Astrocyte (in vitro differentiated cells and primary cell): ENCODE data around the gene KCND2. TPM values are rescaled to one million over a fixed set of nuclear protein-coding genes. Genes with fewer than 3 reads are reported as not detected.

Experiments used
- DNase-seq: peaks from one replicate; pipeline ENCODE4 v3.0.0-alpha.2; 2010; ENCODE audit warnings: low read depth
- FAIRE-seq: peaks from 2 replicates; lab custom pipeline; 2011; peaks lifted over from hg19 to GRCh38; lab: Jason Lieb, UNC
- H2AFZ ChIP-seq: 2 replicates; pipeline ENCODE4 v1.6.0; 2012; ENCODE audit warnings: low read depth, low read length, inconsistent platforms
- H3K27ac ChIP-seq: 2 replicates; pipeline ENCODE4 v1.5.1; 2011; ENCODE audit warnings: low read depth, low read length, inconsistent platforms
- H3K27me3 ChIP-seq: 2 replicates; pipeline ENCODE4 v1.6.0; 2011; ENCODE audit warnings: low read length, inconsistent platforms; ENCODE audit not compliant: insufficient read depth
- H3K36me3 ChIP-seq: 2 replicates; pipeline ENCODE4 v1.5.1; 2011; ENCODE audit warnings: low read length, inconsistent platforms; ENCODE audit not compliant: insufficient read depth
- H3K4me1 ChIP-seq: 2 replicates; pipeline ENCODE4 v1.5.1; 2011; ENCODE audit warnings: low read length, inconsistent platforms; ENCODE audit not compliant: insufficient read depth
- H3K4me2 ChIP-seq: 2 replicates; pipeline ENCODE4 v1.6.0; 2012; ENCODE audit warnings: low read length, inconsistent platforms
- H3K4me3 ChIP-seq: 2 replicates; pipeline ENCODE4 v1.5.1; 2011; ENCODE audit warnings: low read depth, mild to moderate bottlenecking, low read length, inconsistent platforms; ENCODE audit not compliant: insufficient read depth
- H3K79me2 ChIP-seq: 2 replicates; pipeline ENCODE4 v1.6.0; 2012; ENCODE audit warnings: mild to moderate bottlenecking, low read length, inconsistent platforms; ENCODE audit not compliant: insufficient read depth
- H3K9ac ChIP-seq: 2 replicates; pipeline ENCODE4 v1.6.0; 2012; ENCODE audit warnings: mild to moderate bottlenecking, low read length, inconsistent platforms
- H3K9me3 ChIP-seq: 2 replicates; pipeline ENCODE4 v1.5.1; 2012; ENCODE audit warnings: low read depth, mild to moderate bottlenecking, low read length, inconsistent platforms; ENCODE audit not compliant: insufficient read depth
- H4K20me1 ChIP-seq: 2 replicates; pipeline ENCODE4 v1.6.0; 2012; ENCODE audit warnings: low read length, inconsistent platforms; ENCODE audit not compliant: insufficient read depth
- H3K27ac Mint-ChIP-seq: one replicate; pipeline ENCODE4 v1.8.0; 2021; ENCODE audit warnings: mild to moderate bottlenecking, mixed read lengths; ENCODE audit not compliant: unreplicated experiment
- H3K27me3 Mint-ChIP-seq: one replicate; pipeline ENCODE4 v1.8.0; 2021; ENCODE audit warnings: low read depth, mixed read lengths; ENCODE audit not compliant: unreplicated experiment
- H3K36me3 Mint-ChIP-seq: one replicate; pipeline ENCODE4 v1.8.0; 2021; ENCODE audit warnings: low read depth, mixed read lengths; ENCODE audit not compliant: unreplicated experiment
- H3K4me1 Mint-ChIP-seq: one replicate; pipeline ENCODE4 v1.8.0; 2021; ENCODE audit warnings: low read depth, mixed read lengths; ENCODE audit not compliant: unreplicated experiment
- H3K4me3 Mint-ChIP-seq: one replicate; pipeline ENCODE4 v1.8.0; 2021; ENCODE audit warnings: mild to moderate bottlenecking, moderate library complexity, mixed read lengths; ENCODE audit not compliant: unreplicated experiment
- H3K9me3 Mint-ChIP-seq: one replicate; pipeline ENCODE4 v1.8.0; 2021; ENCODE audit warnings: mild to moderate bottlenecking, mixed read lengths; ENCODE audit not compliant: unreplicated experiment
- EZH2 ChIP-seq: IDR thresholded peaks from 2 replicates; pipeline ENCODE4 v1.6.1; 2012; ENCODE audit warnings: mild to moderate bottlenecking, low read length, inconsistent platforms; ENCODE audit not compliant: insufficient read depth
- total RNA-seq: library from RNA; stranded (reverse); gene quantifications from 2 replicates; pipeline ENCODE4 v1.2.1, GENCODE V29; 2021
- TF ChIP-seq, protein P1 (sequence below): IDR thresholded peaks from 2 replicates; pipeline ENCODE4 v1.5.1; 2011; ENCODE audit warnings: low read depth, mild to moderate bottlenecking, inconsistent platforms, low read length, moderate library complexity; ENCODE audit not compliant: insufficient read depth

Gene KCND2
- total RNA-seq, 1 donor from 2014 or later: 0.30 TPM

DNA sequence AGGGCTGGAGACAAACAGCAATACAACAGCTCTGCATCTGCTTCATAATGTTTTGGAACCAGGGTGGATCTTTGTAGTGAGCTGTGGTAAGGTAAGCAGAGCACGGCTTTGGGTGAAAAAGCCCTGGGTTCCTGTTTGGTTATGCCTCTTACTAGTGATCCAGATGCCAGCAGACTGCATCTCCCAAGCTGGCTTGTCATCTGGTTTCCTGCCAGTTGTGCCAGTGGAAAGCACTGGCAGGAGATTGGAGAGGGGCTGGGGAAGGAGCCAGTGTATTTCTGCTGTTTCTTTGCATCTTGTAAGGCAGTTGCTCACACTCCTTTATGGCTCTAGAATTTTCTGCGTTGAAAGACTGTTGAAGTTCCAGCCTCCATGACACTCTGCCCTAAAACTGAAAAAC is 447.3 kb downstream of the KCND2 start:
- no peak overlapping the region for H3K27ac ChIP-seq
- no peaks in the 10 kb centered on the region for H3K27me3 ChIP-seq
- H3K4me3 ChIP-seq: no peak overlapping the region
- no peaks in the 10 kb centered on the region for H3K79me2 ChIP-seq
- H3K27ac Mint-ChIP-seq: no peak overlapping the region
- no peaks in the 10 kb centered on the region for H4K20me1 ChIP-seq
- TF ChIP-seq, protein P1, sequence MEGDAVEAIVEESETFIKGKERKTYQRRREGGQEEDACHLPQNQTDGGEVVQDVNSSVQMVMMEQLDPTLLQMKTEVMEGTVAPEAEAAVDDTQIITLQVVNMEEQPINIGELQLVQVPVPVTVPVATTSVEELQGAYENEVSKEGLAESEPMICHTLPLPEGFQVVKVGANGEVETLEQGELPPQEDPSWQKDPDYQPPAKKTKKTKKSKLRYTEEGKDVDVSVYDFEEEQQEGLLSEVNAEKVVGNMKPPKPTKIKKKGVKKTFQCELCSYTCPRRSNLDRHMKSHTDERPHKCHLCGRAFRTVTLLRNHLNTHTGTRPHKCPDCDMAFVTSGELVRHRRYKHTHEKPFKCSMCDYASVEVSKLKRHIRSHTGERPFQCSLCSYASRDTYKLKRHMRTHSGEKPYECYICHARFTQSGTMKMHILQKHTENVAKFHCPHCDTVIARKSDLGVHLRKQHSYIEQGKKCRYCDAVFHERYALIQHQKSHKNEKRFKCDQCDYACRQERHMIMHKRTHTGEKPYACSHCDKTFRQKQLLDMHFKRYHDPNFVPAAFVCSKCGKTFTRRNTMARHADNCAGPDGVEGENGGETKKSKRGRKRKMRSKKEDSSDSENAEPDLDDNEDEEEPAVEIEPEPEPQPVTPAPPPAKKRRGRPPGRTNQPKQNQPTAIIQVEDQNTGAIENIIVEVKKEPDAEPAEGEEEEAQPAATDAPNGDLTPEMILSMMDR: no peak
- no peak for TF ChIP-seq EZH2
- peaks cover 5% of the 10 kb centered on the region for H3K4me1 Mint-ChIP-seq
- no peak overlapping the region for H3K9ac ChIP-seq
- H3K36me3 ChIP-seq: no peaks in the 10 kb centered on the region
- H3K36me3 Mint-ChIP-seq: no peaks in the 10 kb centered on the region
- DNase-seq (no peak), FAIRE-seq (no peak)
- no peaks in the 10 kb centered on the region for H3K9me3 ChIP-seq
- H2AFZ ChIP-seq: no peak overlapping the region
- H3K4me3 Mint-ChIP-seq: no peak overlapping the region
- H3K9me3 Mint-ChIP-seq: no peaks in the 10 kb centered on the region
- H3K4me2 ChIP-seq: no peak overlapping the region
- no peaks in the 10 kb centered on the region for H3K27me3 Mint-ChIP-seq
- H3K4me1 ChIP-seq: no peaks in the 10 kb centered on the region

DNA sequence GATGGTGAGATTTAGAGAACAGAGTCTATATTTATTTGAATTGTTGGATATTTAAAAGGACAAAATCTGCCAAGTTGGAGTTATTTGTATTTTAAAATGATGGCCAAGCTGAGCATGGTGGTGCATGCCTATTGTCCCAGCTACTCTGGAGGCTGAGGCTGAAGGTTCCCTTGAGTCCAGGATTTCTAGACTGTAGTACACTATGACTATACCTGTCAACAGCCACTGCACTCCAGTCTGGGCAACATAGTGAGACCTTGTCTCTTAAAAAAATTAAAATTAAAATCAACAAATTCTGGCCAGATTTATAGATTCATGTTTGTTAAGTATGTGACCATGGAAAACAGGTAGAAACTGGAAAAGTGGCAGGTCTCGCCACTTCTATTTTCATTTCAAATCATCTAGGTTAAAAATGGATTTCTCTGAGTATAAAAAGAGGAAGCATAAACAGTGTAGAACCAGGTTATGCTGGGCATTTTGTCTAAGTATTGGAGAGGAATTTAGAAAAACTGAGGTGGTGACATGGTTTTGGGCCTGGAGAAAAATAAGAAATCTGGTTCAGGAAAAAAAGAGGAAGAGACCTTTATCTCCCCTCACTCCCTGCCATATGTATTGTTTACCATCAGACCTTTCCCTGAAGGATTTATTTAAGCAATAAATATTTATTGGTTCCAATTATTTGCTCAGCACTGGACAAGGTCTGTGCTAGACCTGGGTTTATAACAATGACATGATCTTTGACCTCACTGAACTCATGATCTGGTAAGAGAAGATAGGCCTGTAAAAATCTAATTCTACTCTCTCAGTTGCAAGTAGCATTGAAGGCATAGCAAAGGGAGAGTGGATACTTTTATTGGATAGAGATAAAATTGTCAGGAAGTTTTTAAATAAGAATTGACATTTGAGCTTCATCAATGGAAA is 450.8 kb downstream of the KCND2 start:
- no peaks in the 10 kb centered on the region for H3K9me3 Mint-ChIP-seq
- H3K79me2 ChIP-seq: no peaks in the 10 kb centered on the region
- TF ChIP-seq, protein P1: no peak
- TF ChIP-seq EZH2: no peak
- no peaks in the 10 kb centered on the region for H3K9me3 ChIP-seq
- no peaks in the 10 kb centered on the region for H3K27me3 ChIP-seq
- no peak overlapping the region for H3K4me2 ChIP-seq
- no peaks in the 10 kb centered on the region for H4K20me1 ChIP-seq
- DNase-seq (no peak), FAIRE-seq (no peak)
- peaks cover 6% of the 10 kb centered on the region for H3K4me1 Mint-ChIP-seq
- H3K4me1 ChIP-seq: no peaks in the 10 kb centered on the region
- H3K4me3 ChIP-seq: no peak overlapping the region
- H3K27me3 Mint-ChIP-seq: no peaks in the 10 kb centered on the region
- H3K36me3 Mint-ChIP-seq: no peaks in the 10 kb centered on the region
- no peak overlapping the region for H3K27ac ChIP-seq
- no peak overlapping the region for H3K4me3 Mint-ChIP-seq
- H3K36me3 ChIP-seq: no peaks in the 10 kb centered on the region
- no peak overlapping the region for H2AFZ ChIP-seq
- H3K27ac Mint-ChIP-seq: no peak overlapping the region
- no peak overlapping the region for H3K9ac ChIP-seq

DNA sequence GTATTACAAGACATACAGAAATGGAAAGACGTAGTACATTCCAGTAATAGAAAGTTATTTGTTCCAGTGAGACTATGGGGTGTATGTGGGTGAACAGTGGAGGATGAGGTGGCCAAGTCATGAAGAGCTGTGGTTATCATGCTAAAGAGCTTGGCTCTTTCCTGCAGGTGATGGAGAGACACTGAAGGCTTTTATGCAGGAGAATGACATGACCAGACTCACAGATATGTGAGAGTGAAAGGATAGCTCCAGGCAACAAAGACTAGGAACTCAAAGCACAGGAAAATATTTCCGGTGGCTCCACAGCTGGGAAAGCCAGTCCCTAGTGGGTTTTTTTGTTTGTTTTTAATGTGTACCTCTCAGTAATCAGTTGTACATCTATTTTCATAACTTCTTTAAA is 451.5 kb downstream of the KCND2 start:
- H3K9me3 Mint-ChIP-seq: no peaks in the 10 kb centered on the region

More for the DNA sequence above, 451.5 kb downstream of the KCND2 start:
- H3K4me3 ChIP-seq: no peak overlapping the region
- no peak overlapping the region for H3K27ac ChIP-seq
- no peak overlapping the region for H3K4me2 ChIP-seq
- H3K9ac ChIP-seq: no peak overlapping the region
- no peaks in the 10 kb centered on the region for H3K27me3 Mint-ChIP-seq
- H3K9me3 ChIP-seq: no peaks in the 10 kb centered on the region
- no peaks in the 10 kb centered on the region for H3K36me3 Mint-ChIP-seq
- H3K79me2 ChIP-seq: no peaks in the 10 kb centered on the region
- no peaks in the 10 kb centered on the region for H4K20me1 ChIP-seq
- DNase-seq (no peak), FAIRE-seq (no peak)
- no peaks in the 10 kb centered on the region for H3K36me3 ChIP-seq
- H3K27me3 ChIP-seq: no peaks in the 10 kb centered on the region
- no peaks in the 10 kb centered on the region for H3K4me1 ChIP-seq
- no peak for TF ChIP-seq EZH2
- TF ChIP-seq, protein P1: no peak
- H3K27ac Mint-ChIP-seq: no peak overlapping the region
- H2AFZ ChIP-seq: no peak overlapping the region
- peaks cover 6% of the 10 kb centered on the region for H3K4me1 Mint-ChIP-seq
- H3K4me3 Mint-ChIP-seq: no peak overlapping the region
